Measurements from ENCODE around the gene VAMP2. TPM values are rescaled to one million over a fixed set of nuclear protein-coding genes. Genes with fewer than 3 reads are reported as not detected.

VAMP2 gene
- total RNA-seq, 1 experiment from 2014 or later, result 47.7 TPM

GRCh38 chr17:8190506-8190905 lies 27.8 kb upstream of the VAMP2 start:
- peaks cover 46% of the 10 kb centered on the region for H3K4me1 ChIP-seq (ENCODE audit: low read length)
- peaks cover 21% of the 10 kb centered on the region for H3K79me2 ChIP-seq (ENCODE audit: low read length)
- DNase-seq, result no peak
- peak overlapping the region; percentile 60 for H3K9ac ChIP-seq (ENCODE audit: low read length)
- peak overlapping the region; percentile 57; the same call in 1 of the 2 replicates for H3K4me3 ChIP-seq (ENCODE audit: low read length)
- peak overlapping the region; percentile 13; the same call in 1 of the 2 replicates for H2AFZ ChIP-seq (ENCODE audit: low read length)
- no peaks in the 10 kb centered on the region for H3K27me3 ChIP-seq (ENCODE audit: low read length)
- no peaks in the 10 kb centered on the region for H3K9me2 ChIP-seq (replicated peaks; ENCODE audit: insufficient read depth, low read length)
- H3K9me3 ChIP-seq (ENCODE audit: low read length), result no peaks in the 10 kb centered on the region
- peak overlapping the region; percentile 74 for H3K4me2 ChIP-seq (ENCODE audit: low read depth, low read length, poor library complexity, severe bottlenecking)
- no peaks in the 10 kb centered on the region for H3K36me3 ChIP-seq (ENCODE audit: insufficient read depth, low read length)
- H3K27ac ChIP-seq (ENCODE audit: low read length), result peak overlapping the region; percentile 49
- peaks cover 12% of the 10 kb centered on the region; the same call in 1 of the 2 replicates for H4K20me1 ChIP-seq (ENCODE audit: insufficient read depth, low read depth, low read length)

- Histone ChIP-seq H3K27ac (ENCODE audit: low read length) (peak within 1 kb of the TSS; percentile 86), H3K9me3 (ENCODE audit: low read length) (no peaks in the 10 kb centered on the region), H3K79me2 (ENCODE audit: low read length) (peaks cover 21% of the 10 kb centered on the region), H3K4me1 (ENCODE audit: low read length) (peaks cover 47% of the 10 kb centered on the region), H2AFZ (ENCODE audit: low read length) (peak within 1 kb of the TSS; percentile 47; the same call in 1 of the 2 replicates), H3K4me2 (ENCODE audit: low read depth, low read length, poor library complexity, severe bottlenecking) (peak within 1 kb of the TSS; percentile 99), H3K9ac (ENCODE audit: low read length) (peak within 1 kb of the TSS; percentile 83), H3K36me3 (ENCODE audit: insufficient read depth, low read length) (no peaks in the 10 kb centered on the region), H3K27me3 (ENCODE audit: low read length) (no peaks in the 10 kb centered on the region), H3K9me2 (replicated peaks; ENCODE audit: insufficient read depth, low read length) (no peaks in the 10 kb centered on the region), H3K4me3 (ENCODE audit: low read length) (peak within 1 kb of the TSS; percentile 73), H4K20me1 (ENCODE audit: insufficient read depth, low read depth, low read length) (peaks cover 12% of the 10 kb centered on the region; the same call in 1 of the 2 replicates)
- peak; percentile 98 for DNase-seq
Observed at GRCh38 chr17:8189711-8190477, 27.1 kb upstream of the VAMP2 start, which contains the start of gene BORCS6. TSS of gene BORCS6 (minus strand) at chr17:8190180. CDS start at chr17:8190140, 40 bp downstream.

GRCh38 chr17:8189041-8189710 lies 26.4 kb upstream of the VAMP2 start:
- Histone ChIP-seq H3K27ac (ENCODE audit: low read length) (peak overlapping the region; percentile 86), H2AFZ (ENCODE audit: low read length) (0 out of 2 replicates have a peak overlapping the region, but pooled peaks have one; percentile 47), H3K4me2 (ENCODE audit: low read depth, low read length, poor library complexity, severe bottlenecking) (peak overlapping the region; percentile 99), H3K9me2 (replicated peaks; ENCODE audit: insufficient read depth, low read length) (no peaks in the 10 kb centered on the region), H3K4me3 (ENCODE audit: low read length) (peak overlapping the region; percentile 73), H3K79me2 (ENCODE audit: low read length) (peaks cover 21% of the 10 kb centered on the region), H4K20me1 (ENCODE audit: insufficient read depth, low read depth, low read length) (peaks cover 12% of the 10 kb centered on the region; the same call in 1 of the 2 replicates), H3K27me3 (ENCODE audit: low read length) (no peaks in the 10 kb centered on the region), H3K36me3 (ENCODE audit: insufficient read depth, low read length) (no peaks in the 10 kb centered on the region), H3K4me1 (ENCODE audit: low read length) (peaks cover 47% of the 10 kb centered on the region), H3K9ac (ENCODE audit: low read length) (peak overlapping the region; percentile 83), H3K9me3 (ENCODE audit: low read length) (no peaks in the 10 kb centered on the region)
- peak; percentile 58 for DNase-seq

- Histone ChIP-seq H3K4me3 (ENCODE audit: low read length) (peak overlapping the region; percentile 73), H3K4me2 (ENCODE audit: low read depth, low read length, poor library complexity, severe bottlenecking) (peak overlapping the region; percentile 99), H3K27me3 (ENCODE audit: low read length) (no peaks in the 10 kb centered on the region), H3K79me2 (ENCODE audit: low read length) (peaks cover 21% of the 10 kb centered on the region), H3K27ac (ENCODE audit: low read length) (peak overlapping the region; percentile 86), H2AFZ (ENCODE audit: low read length) (no peak overlapping the region), H3K9ac (ENCODE audit: low read length) (peak overlapping the region; percentile 83), H4K20me1 (ENCODE audit: insufficient read depth, low read depth, low read length) (peaks cover 12% of the 10 kb centered on the region; the same call in 1 of the 2 replicates), H3K9me2 (replicated peaks; ENCODE audit: insufficient read depth, low read length) (no peaks in the 10 kb centered on the region), H3K4me1 (ENCODE audit: low read length) (peaks cover 47% of the 10 kb centered on the region), H3K9me3 (ENCODE audit: low read length) (no peaks in the 10 kb centered on the region), H3K36me3 (ENCODE audit: insufficient read depth, low read length) (no peaks in the 10 kb centered on the region)
- peak; percentile 77 for DNase-seq
Observed at GRCh38 chr17:8188263-8188839, 25.6 kb upstream of the VAMP2 start.

- Histone ChIP-seq H3K4me2 (ENCODE audit: low read depth, low read length, poor library complexity, severe bottlenecking) (peak overlapping the region; percentile 99), H3K79me2 (ENCODE audit: low read length) (peaks cover 21% of the 10 kb centered on the region), H3K27me3 (ENCODE audit: low read length) (no peaks in the 10 kb centered on the region), H3K9me3 (ENCODE audit: low read length) (no peaks in the 10 kb centered on the region), H2AFZ (ENCODE audit: low read length) (no peak overlapping the region), H3K9me2 (replicated peaks; ENCODE audit: insufficient read depth, low read length) (no peaks in the 10 kb centered on the region), H3K9ac (ENCODE audit: low read length) (peak overlapping the region; percentile 83), H3K36me3 (ENCODE audit: insufficient read depth, low read length) (no peaks in the 10 kb centered on the region), H3K4me3 (ENCODE audit: low read length) (peak overlapping the region; percentile 73), H3K4me1 (ENCODE audit: low read length) (peaks cover 45% of the 10 kb centered on the region), H4K20me1 (ENCODE audit: insufficient read depth, low read depth, low read length) (peaks cover 12% of the 10 kb centered on the region; the same call in 1 of the 2 replicates), H3K27ac (ENCODE audit: low read length) (peak overlapping the region; percentile 86)
- DNase-seq, result peak; percentile 99
Observed at GRCh38 chr17:8187517-8188262, 24.9 kb upstream of the VAMP2 start.

GRCh38 chr17:8186787-8187516 lies 24.2 kb upstream of the VAMP2 start:
- Histone ChIP-seq H3K9me2 (replicated peaks; ENCODE audit: insufficient read depth, low read length) (no peaks in the 10 kb centered on the region), H3K4me2 (ENCODE audit: low read depth, low read length, poor library complexity, severe bottlenecking) (peak overlapping the region; percentile 99), H3K4me3 (ENCODE audit: low read length) (peak overlapping the region; percentile 73), H3K79me2 (ENCODE audit: low read length) (peaks cover 21% of the 10 kb centered on the region), H2AFZ (ENCODE audit: low read length) (peak overlapping the region; percentile 68), H3K36me3 (ENCODE audit: insufficient read depth, low read length) (no peaks in the 10 kb centered on the region), H3K27me3 (ENCODE audit: low read length) (no peaks in the 10 kb centered on the region), H4K20me1 (ENCODE audit: insufficient read depth, low read depth, low read length) (peaks cover 12% of the 10 kb centered on the region; the same call in 1 of the 2 replicates), H3K9me3 (ENCODE audit: low read length) (no peaks in the 10 kb centered on the region), H3K27ac (ENCODE audit: low read length) (peak overlapping the region; percentile 86), H3K4me1 (ENCODE audit: low read length) (peaks cover 38% of the 10 kb centered on the region), H3K9ac (ENCODE audit: low read length) (peak overlapping the region; percentile 73)
- peak; percentile 98 for DNase-seq

- H3K4me3 ChIP-seq (ENCODE audit: low read length), result peak overlapping the region; percentile 73
- no peaks in the 10 kb centered on the region for H3K9me2 ChIP-seq (replicated peaks; ENCODE audit: insufficient read depth, low read length)
- DNase-seq, result no peak
- H3K27ac ChIP-seq (ENCODE audit: low read length), result peak overlapping the region; percentile 86
- peaks cover 34% of the 10 kb centered on the region for H3K4me1 ChIP-seq (ENCODE audit: low read length)
- no peaks in the 10 kb centered on the region for H3K36me3 ChIP-seq (ENCODE audit: insufficient read depth, low read length)
- H3K9ac ChIP-seq (ENCODE audit: low read length), result peak overlapping the region; percentile 73
- no peaks in the 10 kb centered on the region for H3K27me3 ChIP-seq (ENCODE audit: low read length)
- peaks cover 12% of the 10 kb centered on the region; the same call in 1 of the 2 replicates for H4K20me1 ChIP-seq (ENCODE audit: insufficient read depth, low read depth, low read length)
- H3K79me2 ChIP-seq (ENCODE audit: low read length), result peaks cover 21% of the 10 kb centered on the region
- H3K9me3 ChIP-seq (ENCODE audit: low read length), result no peaks in the 10 kb centered on the region
- H2AFZ ChIP-seq (ENCODE audit: low read length), result peak overlapping the region; percentile 68
- H3K4me2 ChIP-seq (ENCODE audit: low read depth, low read length, poor library complexity, severe bottlenecking), result peak overlapping the region; percentile 99
Observed at GRCh38 chr17:8186446-8186786, 23.7 kb upstream of the VAMP2 start.
